HepG2 (cell line): ENCODE data around the gene KMT2E. TPM values are rescaled to one million over a fixed set of nuclear protein-coding genes. Genes with fewer than 3 reads are reported as not detected.

ENCODE experiments used
- DPF2 ChIP-seq: sonication (generic); formaldehyde crosslinking; IDR thresholded peaks from 2 replicates; pipeline ENCODE4 v1.4.0; 2020; ENCODE audit warnings: mild to moderate bottlenecking, low read depth, missing genetic modification reagents, borderline replicate concordance
- GLI4 ChIP-seq: sonication (generic); formaldehyde crosslinking; IDR thresholded peaks from 2 replicates; pipeline ENCODE4 v1.5.1; 2020; ENCODE audit warnings: missing genetic modification reagents, mild to moderate bottlenecking, moderate library complexity, borderline replicate concordance
- JDP2 ChIP-seq: sonication (generic); formaldehyde crosslinking; IDR thresholded peaks from 2 replicates; pipeline ENCODE4 v1.8.1; 2022; ENCODE audit warnings: missing genetic modification reagents, borderline replicate concordance
- KLF13 ChIP-seq: sonication (generic); formaldehyde crosslinking; IDR thresholded peaks from 2 replicates; pipeline ENCODE4 v1.4.0; 2020; ENCODE audit warnings: mild to moderate bottlenecking, missing genetic modification reagents
- SIX4 ChIP-seq: sonication (generic); formaldehyde crosslinking; IDR thresholded peaks from 2 replicates; pipeline ENCODE4 v1.4.0; 2020; ENCODE audit warnings: missing genetic modification reagents
- TAF15 ChIP-seq: fragments of 200-400 bp; formaldehyde crosslinking; IDR thresholded peaks from one replicate; pipeline ENCODE4 v1.6.1; 2018; ENCODE audit warnings: mild to moderate bottlenecking, low read depth, low read length; ENCODE audit not compliant: poor library complexity, severe bottlenecking
- U2AF1 ChIP-seq: fragments of 200-400 bp; formaldehyde crosslinking; optimal IDR thresholded peaks from 2 replicates; pipeline ENCODE3; 2017; ENCODE audit warnings: mild to moderate bottlenecking, low read depth, low read length
- ZNF326 ChIP-seq: sonication (generic); formaldehyde crosslinking; IDR thresholded peaks from 2 replicates; pipeline ENCODE4 v1.4.0; 2020; ENCODE audit warnings: missing genetic modification reagents, borderline replicate concordance
- ZNF614 ChIP-seq: IDR thresholded peaks from 2 replicates; pipeline ENCODE4 v1.6.1; 2018; ENCODE audit warnings: missing biosample characterization, missing genetic modification reagents, inconsistent platforms, borderline replicate concordance
- ZNF619 ChIP-seq: sonication (generic); formaldehyde crosslinking; IDR thresholded peaks from 2 replicates; pipeline ENCODE4 v1.4.0; 2020; ENCODE audit warnings: mild to moderate bottlenecking, missing genetic modification reagents
- ZNF629 ChIP-seq: sonication (generic); formaldehyde crosslinking; conservative IDR thresholded peaks from 2 replicates; pipeline ENCODE4 v1.5.0; 2020; ENCODE audit warnings: missing genetic modification reagents
- ZNF674 ChIP-seq: sonication (generic); formaldehyde crosslinking; IDR thresholded peaks from 2 replicates; pipeline ENCODE4 v1.5.0; 2020; ENCODE audit warnings: low read depth, mild to moderate bottlenecking, missing genetic modification reagents
- ZZZ3 ChIP-seq: sonication (generic); formaldehyde crosslinking; IDR thresholded peaks from 2 replicates; pipeline ENCODE4 v1.4.0; 2020; ENCODE audit warnings: missing genetic modification reagents, mild to moderate bottlenecking, borderline replicate concordance
- polyA plus RNA-seq, 8 experiments: library from polyadenylated mRNA; depleted of rRNA in 3 of 8; stranded (reverse) in 7 of 8; unstranded in 1 of 8; fragments of >200 nt; fragmentation: Illumina TruSeq in 4 of 8; extraction: Trizol in 4 of 8; gene quantifications; 2 replicates each; pipeline versions ENCODE4 v1.2.1 to v1.2.3, GENCODE V29; 2011 to 2016; ENCODE audit warnings: low read depth in 4 of 8, missing spikeins in 1 of 8, mixed read lengths in 1 of 8; ENCODE audit not compliant: insufficient read depth in 1 of 8
- total RNA-seq, 5 experiments: library from RNA; depleted of rRNA; stranded (reverse); fragments of >200 nt; fragmentation: Illumina TruSeq; extraction: Trizol; gene quantifications; 2 replicates each; pipeline ENCODE4 v1.2.3, GENCODE V29; 2016; ENCODE audit warnings: low read depth in 1 of 5
- TF ChIP-seq, protein P1 (sequence below), 2 experiments: sonication (generic) in 1 of 2; formaldehyde crosslinking in 1 of 2; IDR thresholded peaks; 2 replicates each; pipeline versions ENCODE4 v1.5.1 to v1.6.1; 2011 to 2020; ENCODE audit warnings: borderline replicate concordance in 1 of 2, low read depth in 1 of 2, low read length in 1 of 2, mild to moderate bottlenecking in 1 of 2, missing genetic modification reagents in 1 of 2, moderate library complexity in 1 of 2
- TF ChIP-seq, protein P2 (sequence below): sonication (generic); formaldehyde crosslinking; IDR thresholded peaks from one replicate; pipeline ENCODE4 v1.5.1; 2020; ENCODE audit warnings: mild to moderate bottlenecking, missing genetic modification reagents; ENCODE audit errors: not compliant biosample characterization

The KMT2E gene
- total and polyA plus RNA-seq, 2 of the 13 experiments (the other 11 are each of a cell fraction or from before 2014, with no cell fraction given) = 6.3 to 24.4 TPM

DNA sequence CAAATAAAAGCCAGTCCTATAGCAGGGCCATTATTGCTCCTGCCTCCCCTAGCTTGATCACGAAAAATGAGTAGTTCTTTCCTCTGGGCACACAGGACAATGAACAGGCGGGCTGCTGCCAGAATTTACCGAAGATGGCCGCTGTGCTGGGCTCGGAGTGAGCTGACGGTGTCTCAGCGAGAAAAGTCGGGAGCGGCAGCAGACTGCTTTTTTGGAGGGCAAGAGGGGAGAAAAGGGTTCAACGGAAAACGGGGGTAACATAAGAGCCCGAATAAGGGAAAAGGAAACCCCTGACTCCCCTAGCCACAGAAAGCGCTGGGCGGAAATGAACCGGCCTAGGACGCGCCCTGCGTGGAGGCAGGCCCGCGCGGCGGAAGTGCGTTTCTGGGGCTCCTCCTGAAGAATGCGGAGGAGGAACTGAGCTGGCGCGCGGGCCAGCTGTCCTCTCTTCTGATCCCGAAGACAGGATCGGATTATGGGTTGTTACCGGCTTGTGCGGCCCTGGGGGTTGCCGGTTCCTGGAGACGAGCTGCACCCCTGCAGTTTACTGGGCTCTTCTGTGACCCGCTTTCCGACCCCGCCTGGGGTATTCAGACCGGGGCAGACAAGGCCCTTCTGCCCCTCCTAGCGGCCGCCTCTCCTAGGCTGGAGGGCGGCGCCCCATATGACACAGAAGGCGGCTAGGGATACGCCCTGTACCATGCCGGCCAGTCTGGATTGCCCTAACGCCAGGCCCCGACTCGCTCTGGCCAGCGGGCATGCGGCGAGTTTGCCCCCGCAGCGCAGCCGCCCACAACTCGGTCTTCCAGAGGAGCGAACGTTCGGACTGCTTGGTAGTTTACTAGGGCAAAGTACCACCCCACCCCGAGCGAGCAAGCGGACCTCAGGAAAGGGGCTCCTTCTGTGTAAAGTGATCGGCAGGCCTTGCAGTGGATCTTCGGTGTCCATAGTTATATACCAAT, 30.1 kb upstream of the KMT2E start (continued):
- TF ChIP-seq ZNF619 = no peak
- no peak; the same call in 1 of the 2 replicates for TF ChIP-seq SIX4 (CRISPR knock-in tag)
- TF ChIP-seq U2AF1 = peak; percentile 88
- 0 out of 2 replicates have a peak, but pooled peaks have one; percentile 26 for TF ChIP-seq ZNF614
- TF ChIP-seq, protein P1, sequence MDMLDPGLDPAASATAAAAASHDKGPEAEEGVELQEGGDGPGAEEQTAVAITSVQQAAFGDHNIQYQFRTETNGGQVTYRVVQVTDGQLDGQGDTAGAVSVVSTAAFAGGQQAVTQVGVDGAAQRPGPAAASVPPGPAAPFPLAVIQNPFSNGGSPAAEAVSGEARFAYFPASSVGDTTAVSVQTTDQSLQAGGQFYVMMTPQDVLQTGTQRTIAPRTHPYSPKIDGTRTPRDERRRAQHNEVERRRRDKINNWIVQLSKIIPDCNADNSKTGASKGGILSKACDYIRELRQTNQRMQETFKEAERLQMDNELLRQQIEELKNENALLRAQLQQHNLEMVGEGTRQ (IDR thresholded peaks at IDR 0.05; ENCODE audit: low read depth, low read length) = no peak
- TF ChIP-seq, protein P1 (CRISPR knock-in tag; IDR thresholded peaks at IDR 0.05; ENCODE audit: borderline replicate concordance) = no peak
- TF ChIP-seq ZNF326 (CRISPR knock-in tag) = no peak
- no peak for TF ChIP-seq JDP2 (CRISPR knock-in tag)
- 0 out of 2 replicates have a peak, but pooled peaks have one; percentile 65 for TF ChIP-seq ZNF674 (CRISPR knock-in tag)
- TF ChIP-seq, protein P2, sequence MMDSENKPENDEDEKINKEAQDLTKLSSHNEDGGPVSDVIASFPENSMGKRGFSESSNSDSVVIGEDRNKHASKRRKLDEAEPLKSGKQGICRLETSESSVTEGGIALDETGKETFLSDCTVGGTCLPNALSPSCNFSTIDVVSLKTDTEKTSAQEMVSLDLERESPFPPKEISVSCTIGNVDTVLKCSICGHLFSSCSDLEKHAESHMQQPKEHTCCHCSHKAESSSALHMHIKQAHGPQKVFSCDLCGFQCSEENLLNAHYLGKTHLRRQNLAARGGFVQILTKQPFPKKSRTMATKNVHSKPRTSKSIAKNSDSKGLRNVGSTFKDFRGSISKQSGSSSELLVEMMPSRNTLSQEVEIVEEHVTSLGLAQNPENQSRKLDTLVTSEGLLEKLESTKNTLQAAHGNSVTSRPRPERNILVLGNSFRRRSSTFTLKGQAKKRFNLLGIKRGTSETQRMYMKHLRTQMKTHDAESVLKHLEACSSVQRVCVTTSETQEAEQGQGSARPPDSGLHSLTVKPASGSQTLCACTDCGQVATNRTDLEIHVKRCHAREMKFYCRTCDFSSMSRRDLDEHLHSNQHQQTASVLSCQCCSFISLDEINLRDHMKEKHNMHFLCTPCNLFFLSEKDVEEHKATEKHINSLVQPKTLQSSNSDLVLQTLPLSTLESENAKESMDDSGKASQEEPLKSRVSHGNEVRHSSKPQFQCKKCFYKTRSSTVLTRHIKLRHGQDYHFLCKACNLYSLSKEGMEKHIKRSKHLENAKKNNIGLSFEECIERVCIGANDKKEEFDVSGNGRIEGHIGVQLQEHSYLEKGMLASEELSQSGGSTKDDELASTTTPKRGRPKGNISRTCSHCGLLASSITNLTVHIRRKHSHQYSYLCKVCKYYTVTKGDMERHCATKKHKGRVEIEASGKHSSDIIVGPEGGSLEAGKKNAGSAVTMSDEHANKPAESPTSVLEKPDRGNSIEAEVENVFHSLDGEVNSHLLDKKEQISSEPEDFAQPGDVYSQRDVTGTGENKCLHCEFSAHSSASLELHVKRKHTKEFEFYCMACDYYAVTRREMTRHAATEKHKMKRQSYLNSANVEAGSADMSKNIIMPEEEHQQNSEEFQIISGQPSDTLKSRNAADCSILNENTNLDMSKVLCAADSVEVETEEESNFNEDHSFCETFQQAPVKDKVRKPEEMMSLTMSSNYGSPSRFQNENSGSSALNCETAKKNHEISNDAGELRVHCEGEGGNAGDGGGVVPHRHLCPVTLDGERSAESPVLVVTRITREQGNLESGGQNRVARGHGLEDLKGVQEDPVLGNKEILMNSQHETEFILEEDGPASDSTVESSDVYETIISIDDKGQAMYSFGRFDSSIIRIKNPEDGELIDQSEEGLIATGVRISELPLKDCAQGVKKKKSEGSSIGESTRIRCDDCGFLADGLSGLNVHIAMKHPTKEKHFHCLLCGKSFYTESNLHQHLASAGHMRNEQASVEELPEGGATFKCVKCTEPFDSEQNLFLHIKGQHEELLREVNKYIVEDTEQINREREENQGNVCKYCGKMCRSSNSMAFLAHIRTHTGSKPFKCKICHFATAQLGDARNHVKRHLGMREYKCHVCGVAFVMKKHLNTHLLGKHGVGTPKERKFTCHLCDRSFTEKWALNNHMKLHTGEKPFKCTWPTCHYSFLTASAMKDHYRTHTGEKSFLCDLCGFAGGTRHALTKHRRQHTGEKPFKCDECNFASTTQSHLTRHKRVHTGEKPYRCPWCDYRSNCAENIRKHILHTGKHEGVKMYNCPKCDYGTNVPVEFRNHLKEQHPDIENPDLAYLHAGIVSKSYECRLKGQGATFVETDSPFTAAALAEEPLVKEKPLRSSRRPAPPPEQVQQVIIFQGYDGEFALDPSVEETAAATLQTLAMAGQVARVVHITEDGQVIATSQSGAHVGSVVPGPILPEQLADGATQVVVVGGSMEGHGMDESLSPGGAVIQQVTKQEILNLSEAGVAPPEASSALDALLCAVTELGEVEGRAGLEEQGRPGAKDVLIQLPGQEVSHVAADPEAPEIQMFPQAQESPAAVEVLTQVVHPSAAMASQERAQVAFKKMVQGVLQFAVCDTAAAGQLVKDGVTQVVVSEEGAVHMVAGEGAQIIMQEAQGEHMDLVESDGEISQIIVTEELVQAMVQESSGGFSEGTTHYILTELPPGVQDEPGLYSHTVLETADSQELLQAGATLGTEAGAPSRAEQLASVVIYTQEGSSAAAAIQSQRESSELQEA (CRISPR knock-in tag) = no peak
- TF ChIP-seq ZNF629 (CRISPR knock-in tag) = no peak
- peak; percentile 90; the same call in 1 of the 2 replicates for TF ChIP-seq ZZZ3 (CRISPR knock-in tag)
- 0 out of 2 replicates have a peak, but pooled peaks have one; percentile 53 for TF ChIP-seq GLI4 (CRISPR knock-in tag)
- peak; percentile 67 for TF ChIP-seq TAF15
- 0 out of 2 replicates have a peak, but pooled peaks have one; percentile 32 for TF ChIP-seq KLF13 (CRISPR knock-in tag)
- TF ChIP-seq DPF2 (CRISPR knock-in tag) = no peak
